GM18520 (cell line): ENCODE data around the gene SLC2A1.

Experiments
- ATAC-seq: cut with Tn5 transposase; IDR thresholded peaks from one replicate; pipeline ENCODE4 v1.9.1; 2021; ENCODE audit not compliant: unreplicated experiment

SLC2A1 gene

GRCh38 chr1:42943166-42943565, 15.5 kb downstream of the SLC2A1 start:
- no peak for ATAC-seq

GRCh38 chr1:42942444-42942843, 16.2 kb downstream of the SLC2A1 start:
- ATAC-seq, result no peak

- no peak for ATAC-seq
Measured at GRCh38 chr1:42941640-42942330, 16.9 kb downstream of the SLC2A1 start.

- ATAC-seq, result no peak
Measured at GRCh38 chr1:42940851-42941639, 17.6 kb downstream of the SLC2A1 start.

- no peak for ATAC-seq
Measured at GRCh38 chr1:42938645-42939615, 19.7 kb downstream of the SLC2A1 start.

GRCh38 chr1:42937836-42938644, 20.6 kb downstream of the SLC2A1 start:
- ATAC-seq, result no peak

- no peak for ATAC-seq
Measured at GRCh38 chr1:42937141-42937696, 21.4 kb downstream of the SLC2A1 start.

GRCh38 chr1:42936309-42937078, 22.2 kb downstream of the SLC2A1 start:
- no peak for ATAC-seq

GRCh38 chr1:42935971-42936308, 22.7 kb downstream of the SLC2A1 start:
- no peak for ATAC-seq

GRCh38 chr1:42935313-42935895, 23.3 kb downstream of the SLC2A1 start:
- ATAC-seq, result no peak

GRCh38 chr1:42934541-42935312, 23.9 kb downstream of the SLC2A1 start:
- ATAC-seq, result no peak

- no peak for ATAC-seq
Measured at GRCh38 chr1:42933610-42934491, 24.8 kb downstream of the SLC2A1 start.

GRCh38 chr1:42933060-42933586, 25.5 kb downstream of the SLC2A1 start:
- no peak for ATAC-seq

- ATAC-seq, result no peak
Measured at GRCh38 chr1:42932442-42932941, 26.2 kb downstream of the SLC2A1 start.

- peak; percentile 38 for ATAC-seq
Measured at GRCh38 chr1:42931911-42932422, 26.7 kb downstream of the SLC2A1 start.

- no peak for ATAC-seq
Measured at GRCh38 chr1:42931108-42931539, 27.5 kb downstream of the SLC2A1 start.
